PC-9 (cell line): ENCODE results near the gene CLEC18C. TPM values are rescaled to one million over a fixed set of nuclear protein-coding genes. Genes with fewer than 3 reads are reported as not detected.

Experiments used
- total RNA-seq: library from RNA; stranded (reverse); gene quantifications from 2 replicates; pipeline ENCODE4 v1.2.3, GENCODE V29; 2021

The CLEC18C gene
- total RNA-seq, 1 experiment from 2014 or later, result 0.59 TPM

Other genes with a start within 250 kb of the CLEC18C start
- gene CLEC18A, start 222.5 kb upstream of the CLEC18C start, total RNA-seq, result 1.2 and 1.3 TPM in 2 replicates
- 48.8 and 61.5 TPM in 2 replicates for gene PDPR, start 59.5 kb upstream of the CLEC18C start, total RNA-seq
- 16.5 and 17.8 TPM in 2 replicates for gene EXOSC6, start 78.2 kb downstream of the CLEC18C start, total RNA-seq
- 142 and 180 TPM in 2 replicates for gene AARS1, start 115.7 kb downstream of the CLEC18C start, total RNA-seq
- gene DDX19B, start 125.4 kb downstream of the CLEC18C start, total RNA-seq, result 40.1 and 42.1 TPM in 2 replicates
- gene DDX19A, start 173.1 kb downstream of the CLEC18C start, total RNA-seq, result 22.3 and 25.1 TPM in 2 replicates